MM.1S (cell line): Measurements from ENCODE around the gene USP6NL.

Experiments used
- DNase-seq: peaks from one replicate; pipeline ENCODE4 v3.0.0-alpha.2; 2015
- H2AFZ ChIP-seq: fragments of 300-600 bp; sonication (generic); 2 replicates; pipeline ENCODE4 v1.6.0; 2016; ENCODE audit warnings: antibody characterized with exemption, low read length
- H3F3A ChIP-seq: fragments of 300-600 bp; sonication (generic); 2 replicates; pipeline ENCODE4 v1.6.1; 2016; ENCODE audit warnings: mild to moderate bottlenecking, antibody characterized with exemption, low read length, moderate library complexity, mixed read lengths; ENCODE audit not compliant: insufficient read depth
- H3K27ac ChIP-seq: fragments of 300-600 bp; sonication (generic); 2 replicates; pipeline ENCODE4 v1.5.1; 2016; ENCODE audit warnings: mild to moderate bottlenecking, low read length
- H3K27me3 ChIP-seq: fragments of 300-600 bp; sonication (generic); replicated peaks from 2 replicates; pipeline ENCODE4 v1.6.0; 2016; ENCODE audit warnings: low read length; ENCODE audit not compliant: insufficient read depth
- H3K36me3 ChIP-seq: fragments of 300-600 bp; sonication (generic); replicated peaks from 2 replicates; pipeline ENCODE4 v1.6.1; 2016; ENCODE audit warnings: mild to moderate bottlenecking, low read length, mixed read lengths; ENCODE audit not compliant: insufficient read depth
- H3K4me1 ChIP-seq: fragments of 300-600 bp; sonication (generic); 2 replicates; pipeline ENCODE4 v1.6.1; 2016; ENCODE audit warnings: low read length, mixed read lengths
- H3K4me2 ChIP-seq: fragments of 300-600 bp; sonication (generic); 2 replicates; pipeline ENCODE4 v1.6.0; 2016; ENCODE audit warnings: low read depth, low read length
- H3K4me3 ChIP-seq: fragments of 300-600 bp; sonication (generic); 2 replicates; pipeline ENCODE4 v1.5.1; 2016; ENCODE audit warnings: low read length, mixed read lengths
- H3K79me2 ChIP-seq: fragments of 300-600 bp; sonication (generic); 2 replicates; pipeline ENCODE4 v1.6.1; 2016; ENCODE audit warnings: mixed run types, low read length, mixed read lengths
- H3K9ac ChIP-seq: fragments of 300-600 bp; sonication (generic); 2 replicates; pipeline ENCODE4 v1.6.1; 2016; ENCODE audit warnings: low read length, mixed read lengths
- H3K9me2 ChIP-seq: fragments of 300-600 bp; sonication (generic); replicated peaks from 2 replicates; pipeline ENCODE4 v1.6.1; 2016; ENCODE audit warnings: mild to moderate bottlenecking, low read length, mixed read lengths; ENCODE audit not compliant: insufficient read depth
- H3K9me3 ChIP-seq: fragments of 300-600 bp; sonication (generic); replicated peaks from 2 replicates; pipeline ENCODE4 v1.6.1; 2016; ENCODE audit warnings: mild to moderate bottlenecking, low read length, mixed read lengths; ENCODE audit not compliant: insufficient read depth
- H4K20me1 ChIP-seq: fragments of 300-600 bp; sonication (generic); 2 replicates; pipeline ENCODE4 v1.6.1; 2016; ENCODE audit warnings: mild to moderate bottlenecking, low read length, moderate library complexity, mixed read lengths; ENCODE audit not compliant: insufficient read depth
- CTCF ChIP-seq: fragments of 300-600 bp; sonication (generic); IDR thresholded peaks from 2 replicates; pipeline ENCODE4 v1.5.1; 2016; ENCODE audit warnings: antibody characterized with exemption, low read length, mixed read lengths
- EZH2 ChIP-seq: fragments of 300-600 bp; sonication (generic); optimal IDR thresholded peaks from 2 replicates; pipeline ENCODE3; 2017; ENCODE audit warnings: low read depth, mild to moderate bottlenecking, antibody characterized with exemption, low read length, mixed read lengths
- EZH2phosphoT487 ChIP-seq: fragments of 300-600 bp; sonication (generic); IDR thresholded peaks from 2 replicates; pipeline ENCODE4 v1.6.1; 2018; ENCODE audit warnings: antibody characterized with exemption, low read length

USP6NL gene

DNA sequence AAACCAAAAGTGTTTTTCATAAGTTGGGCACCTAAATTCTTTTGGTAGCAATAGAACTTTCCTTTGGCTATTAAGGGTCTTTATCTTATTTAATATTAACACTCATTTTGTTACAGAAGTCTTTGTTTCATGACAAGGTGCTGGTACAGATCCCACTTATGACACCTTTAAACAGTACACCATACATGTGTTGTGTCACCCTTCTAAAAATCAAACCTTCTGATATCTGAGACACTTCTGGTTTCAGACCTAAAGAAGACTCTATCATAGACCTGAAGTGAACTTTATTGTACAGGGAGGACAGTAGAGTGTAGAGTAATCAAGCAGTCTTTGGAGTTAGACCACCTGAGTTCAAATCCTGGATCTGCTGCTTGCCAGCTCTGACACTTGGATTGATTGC is 5.8 kb upstream of the USP6NL start:
- Histone ChIP-seq H3K4me3 (no peak overlapping the region), H3K9me2 (no peaks in the 10 kb centered on the region), H3K9me3 (no peaks in the 10 kb centered on the region), H4K20me1 (no peaks in the 10 kb centered on the region), H3K27me3 (0 out of 2 replicates have a peak, but pooled peaks cover under 1% of the 10 kb centered on the region), H2AFZ (no peak overlapping the region), H3K27ac (no peak overlapping the region), H3K79me2 (no peaks in the 10 kb centered on the region), H3K9ac (no peak overlapping the region), H3K4me1 (no peaks in the 10 kb centered on the region), H3K4me2 (no peak overlapping the region), H3F3A (no peaks in the 10 kb centered on the region), H3K36me3 (no peaks in the 10 kb centered on the region)
- TF ChIP-seq EZH2 = no peak
- no peak for DNase-seq

DNA sequence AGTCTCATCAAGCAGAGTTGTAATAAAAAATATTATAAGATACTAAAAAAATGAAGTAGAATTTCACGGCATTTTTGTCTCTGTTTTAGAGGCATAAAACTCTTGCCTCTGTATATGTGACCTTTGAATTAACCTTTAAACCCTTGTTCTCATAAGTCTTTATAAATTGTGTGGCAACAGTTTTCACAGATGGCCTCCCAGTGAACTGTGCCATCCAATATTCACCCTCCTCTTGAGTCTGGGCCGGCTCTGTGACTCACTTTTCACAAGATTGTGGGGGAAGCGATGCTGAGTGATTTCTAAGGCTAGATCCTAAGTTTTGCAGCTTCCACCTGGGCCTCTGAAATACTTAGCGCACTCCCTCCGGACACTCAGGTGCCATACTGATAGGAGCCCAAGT is 4.6 kb upstream of the USP6NL start:
- Histone ChIP-seq H3K27me3 (0 out of 2 replicates have a peak, but pooled peaks cover 3% of the 10 kb centered on the region), H3K36me3 (no peaks in the 10 kb centered on the region), H3K9me2 (no peaks in the 10 kb centered on the region), H3F3A (no peaks in the 10 kb centered on the region), H3K9ac (no peak overlapping the region), H3K4me2 (no peak overlapping the region), H4K20me1 (no peaks in the 10 kb centered on the region), H2AFZ (no peak overlapping the region), H3K9me3 (no peaks in the 10 kb centered on the region), H3K4me1 (no peaks in the 10 kb centered on the region), H3K4me3 (no peak overlapping the region), H3K27ac (no peak overlapping the region), H3K79me2 (no peaks in the 10 kb centered on the region)
- TF ChIP-seq EZH2phosphoT487 (no peak), CTCF (no peak), EZH2 (no peak)
- DNase-seq = no peak

- no peaks in the 10 kb centered on the region for H3K9me3 ChIP-seq
- TF ChIP-seq CTCF = no peak
- no peak for TF ChIP-seq EZH2phosphoT487
- no peak for TF ChIP-seq EZH2
- no peaks in the 10 kb centered on the region for H3K36me3 ChIP-seq
- H3K4me1 ChIP-seq = peaks cover 4% of the 10 kb centered on the region; the same call in 1 of the 2 replicates
- peaks cover 8% of the 10 kb centered on the region; the same call in 1 of the 2 replicates for H3K27me3 ChIP-seq
- H3K4me2 ChIP-seq = no peak overlapping the region
- DNase-seq = no peak
- no peak overlapping the region for H3K27ac ChIP-seq
- H3K9me2 ChIP-seq = no peaks in the 10 kb centered on the region
- no peaks in the 10 kb centered on the region for H3K79me2 ChIP-seq
- H4K20me1 ChIP-seq = no peaks in the 10 kb centered on the region
- no peak overlapping the region for H3K4me3 ChIP-seq
- H3F3A ChIP-seq = 0 out of 2 replicates have a peak, but pooled peaks cover 3% of the 10 kb centered on the region
- H3K9ac ChIP-seq = no peak overlapping the region
- H2AFZ ChIP-seq = no peak overlapping the region
Measured at GRCh38 chr10:11615396-11615795, 3.9 kb upstream of the USP6NL start.
